IMR-90 (cell line): ENCODE data around the gene PRKCA. TPM values are rescaled to one million over a fixed set of nuclear protein-coding genes. Genes with fewer than 3 reads are reported as not detected.

Source experiments
- ATAC-seq: fragments of 200-7000 bp; cut with Tn5 transposase; 2 replicates; pipeline ENCODE4 v1.9.1; 2020; ENCODE audit warnings: low read depth, mild to moderate bottlenecking, moderate library complexity
- BruUV-seq: library from RNA; stranded (reverse); fragments of 400-500 nt; replicated peaks from 2 replicates; lab custom pipeline; 2021; lab: Mats Ljungman, UMichigan
- CTCF ChIA-PET: fragments of 300-600 bp; formaldehyde crosslinking; extraction: SDS; loops from one replicate; lab custom pipeline; 2021; ENCODE audit warnings: antibody characterized with exemption; lab: Yijun Ruan, JAX
- POLR2A ChIA-PET: fragments of 300-600 bp; sonication (Branson Sonifier 250); formaldehyde crosslinking; loops from one replicate; lab custom pipeline; 2022; ENCODE audit warnings: antibody characterized with exemption; ENCODE audit not compliant: unreplicated experiment; lab: Charles Lee
- DNase-seq: peaks from one replicate; pipeline ENCODE4 v3.0.0; 2013
- H2AFZ ChIP-seq: replicated peaks from 2 replicates; pipeline ENCODE3; 2013; ENCODE audit warnings: low read length, mild to moderate bottlenecking; ENCODE audit not compliant: poor library complexity
- H2AK5ac ChIP-seq: 2 replicates; pipeline ENCODE4 v1.6.1; 2013; ENCODE audit warnings: low read depth, low read length, inconsistent platforms
- H2AK9ac ChIP-seq: replicated peaks from 2 replicates; pipeline ENCODE3; 2013; ENCODE audit warnings: mild to moderate bottlenecking, low read depth, low read length, moderate library complexity; ENCODE audit not compliant: poor library complexity
- H2BK120ac ChIP-seq: 2 replicates; pipeline ENCODE4 v1.6.1; 2013; ENCODE audit warnings: low read depth, low read length, inconsistent platforms
- H2BK15ac ChIP-seq: 3 replicates; pipeline ENCODE4 v1.6.1; 2013; ENCODE audit warnings: low read depth, low read length, inconsistent platforms
- H2BK20ac ChIP-seq: 2 replicates; pipeline ENCODE4 v1.6.1; 2013; ENCODE audit warnings: low read depth, mild to moderate bottlenecking, inconsistent platforms, low read length, moderate library complexity
- H2BK5ac ChIP-seq: 2 replicates; pipeline ENCODE4 v1.6.1; 2013; ENCODE audit warnings: mild to moderate bottlenecking, low read depth, low read length, inconsistent platforms; ENCODE audit not compliant: poor library complexity, severe bottlenecking
- H3K14ac ChIP-seq: replicated peaks from 2 replicates; pipeline ENCODE4 v1.6.1; 2013; ENCODE audit warnings: low read depth, low read length, inconsistent platforms
- H3K18ac ChIP-seq: 2 replicates; pipeline ENCODE4 v1.6.1; 2013; ENCODE audit warnings: low read depth, low read length, control low read depth
- H3K23ac ChIP-seq: 2 replicates; pipeline ENCODE4 v1.6.1; 2013; ENCODE audit warnings: low read depth, low read length, inconsistent platforms
- H3K27ac ChIP-seq: 2 replicates; pipeline ENCODE4 v1.5.1; 2013; ENCODE audit warnings: mild to moderate bottlenecking, control low read depth, low read length; ENCODE audit not compliant: insufficient read depth
- H3K27me3 ChIP-seq: 2 replicates; pipeline ENCODE4 v1.6.1; 2013; ENCODE audit warnings: low read length; ENCODE audit not compliant: control insufficient read depth, insufficient read depth
- H3K36me3 ChIP-seq: 2 replicates; pipeline ENCODE4 v1.6.1; 2013; ENCODE audit warnings: low read length, mixed read lengths; ENCODE audit not compliant: control insufficient read depth, insufficient read depth
- H3K4ac ChIP-seq: 2 replicates; pipeline ENCODE4 v1.6.1; 2013; ENCODE audit warnings: low read depth, low read length, inconsistent platforms
- H3K4me1 ChIP-seq: 2 replicates; pipeline ENCODE4 v1.6.1; 2013; ENCODE audit warnings: low read length, mixed read lengths; ENCODE audit not compliant: control insufficient read depth, insufficient read depth
- H3K4me2 ChIP-seq: 2 replicates; pipeline ENCODE4 v1.6.1; 2013; ENCODE audit warnings: low read depth, mild to moderate bottlenecking, control low read depth, low read length, moderate library complexity
- H3K4me3 ChIP-seq: 2 replicates; pipeline ENCODE4 v1.5.1; 2013; ENCODE audit warnings: low read depth, mild to moderate bottlenecking, control low read depth, low read length, moderate library complexity; ENCODE audit not compliant: insufficient read depth
- H3K56ac ChIP-seq: 2 replicates; pipeline ENCODE4 v1.6.1; 2013; ENCODE audit warnings: low read length, inconsistent platforms; ENCODE audit not compliant: insufficient read depth; ENCODE audit errors: extremely low read depth
- H3K79me1 ChIP-seq, 2 experiments: 2 replicates each; pipeline ENCODE4 v1.6.1; 2013; ENCODE audit warnings: low read length in 2 of 2, inconsistent platforms in 1 of 2, low read depth in 1 of 2
- H3K9ac ChIP-seq: 2 replicates; pipeline ENCODE4 v1.6.1; 2013; ENCODE audit warnings: low read depth, low read length, control low read depth
- H3K9me1 ChIP-seq: 2 replicates; pipeline ENCODE4 v1.6.1; 2013; ENCODE audit warnings: low read length, inconsistent platforms; ENCODE audit not compliant: insufficient read depth
- H3K9me3 ChIP-seq: 2 replicates; pipeline ENCODE4 v1.6.1; 2013; ENCODE audit warnings: low read length; ENCODE audit not compliant: control insufficient read depth, insufficient read depth
- H4K20me1 ChIP-seq: 2 replicates; pipeline ENCODE4 v1.6.1; 2013; ENCODE audit warnings: low read length, inconsistent platforms; ENCODE audit not compliant: insufficient read depth
- H4K5ac ChIP-seq: 2 replicates; pipeline ENCODE4 v1.6.1; 2013; ENCODE audit warnings: mild to moderate bottlenecking, low read depth, low read length, control low read depth
- H4K8ac ChIP-seq, 2 experiments: 2 replicates each; pipeline ENCODE4 v1.6.1; 2013; ENCODE audit warnings: low read depth in 2 of 2, low read length in 2 of 2, control low read depth in 1 of 2, inconsistent platforms in 1 of 2
- H4K91ac ChIP-seq: 2 replicates; pipeline ENCODE4 v1.6.1; 2013; ENCODE audit warnings: low read depth, low read length, inconsistent platforms; ENCODE audit not compliant: insufficient read depth
- CTCF ChIP-seq: conservative IDR thresholded peaks from 2 replicates; pipeline ENCODE4 v1.5.1; 2012; ENCODE audit warnings: mild to moderate bottlenecking, low read depth, low read length, improper control_type of control experiment
- POLR2A ChIP-seq: IDR thresholded peaks from 2 replicates; pipeline ENCODE4 v1.6.1; 2012; ENCODE audit warnings: mild to moderate bottlenecking, low read depth, low read length
- WGBS, 2 experiments: methylation state at CpG; one replicate each; pipeline versions ENCODE4 v1.1.5 to v1.1.7; 2013; ENCODE audit warnings: missing lambda C conversion rate in 2 of 2; ENCODE audit not compliant: insufficient read length in 1 of 2; ENCODE audit errors: extremely low coverage in 2 of 2; 5-methylcytosine and 5-hydroxymethylcytosine counted together
- dilution Hi-C: fragments of 300-500 bp; cut with HindIII; formaldehyde crosslinking; loops from one replicate; pipeline ENCODE4 v1.14.3; 2018; ENCODE audit warnings: low sequenced_read_pairs; ENCODE audit not compliant: unreplicated experiment
- in situ Hi-C: fragments of 300-500 bp; cut with MboI; formaldehyde crosslinking; loops from 3 replicates; pipeline ENCODE4 v1.14.3; 2019; ENCODE audit warnings: low sequenced_read_pairs, inconsistent platforms, mixed read lengths
- intact Hi-C: fragments of 100-400 bp; cut with micrococcal nuclease; formaldehyde crosslinking; loops from 2 replicates; pipeline ENCODE4 v1.10.0; 2022
- polyA plus RNA-seq, 3 experiments: library from polyadenylated mRNA; depleted of rRNA; stranded (reverse); fragments of >200 nt; gene quantifications; 2 replicates each; pipeline ENCODE4 v1.2.3, GENCODE V29; 2012; ENCODE audit warnings: low replicate concordance in 1 of 3
- total RNA-seq: library from RNA; depleted of rRNA; stranded (reverse); fragments of >200 nt; gene quantifications from 2 replicates; pipeline ENCODE4 v1.2.3, GENCODE V29; 2012

The PRKCA gene
- total and polyA plus RNA-seq, 2 of the 4 experiments (the other 2 are of a cell fraction), result 31.0 to 46.0 TPM

DNA sequence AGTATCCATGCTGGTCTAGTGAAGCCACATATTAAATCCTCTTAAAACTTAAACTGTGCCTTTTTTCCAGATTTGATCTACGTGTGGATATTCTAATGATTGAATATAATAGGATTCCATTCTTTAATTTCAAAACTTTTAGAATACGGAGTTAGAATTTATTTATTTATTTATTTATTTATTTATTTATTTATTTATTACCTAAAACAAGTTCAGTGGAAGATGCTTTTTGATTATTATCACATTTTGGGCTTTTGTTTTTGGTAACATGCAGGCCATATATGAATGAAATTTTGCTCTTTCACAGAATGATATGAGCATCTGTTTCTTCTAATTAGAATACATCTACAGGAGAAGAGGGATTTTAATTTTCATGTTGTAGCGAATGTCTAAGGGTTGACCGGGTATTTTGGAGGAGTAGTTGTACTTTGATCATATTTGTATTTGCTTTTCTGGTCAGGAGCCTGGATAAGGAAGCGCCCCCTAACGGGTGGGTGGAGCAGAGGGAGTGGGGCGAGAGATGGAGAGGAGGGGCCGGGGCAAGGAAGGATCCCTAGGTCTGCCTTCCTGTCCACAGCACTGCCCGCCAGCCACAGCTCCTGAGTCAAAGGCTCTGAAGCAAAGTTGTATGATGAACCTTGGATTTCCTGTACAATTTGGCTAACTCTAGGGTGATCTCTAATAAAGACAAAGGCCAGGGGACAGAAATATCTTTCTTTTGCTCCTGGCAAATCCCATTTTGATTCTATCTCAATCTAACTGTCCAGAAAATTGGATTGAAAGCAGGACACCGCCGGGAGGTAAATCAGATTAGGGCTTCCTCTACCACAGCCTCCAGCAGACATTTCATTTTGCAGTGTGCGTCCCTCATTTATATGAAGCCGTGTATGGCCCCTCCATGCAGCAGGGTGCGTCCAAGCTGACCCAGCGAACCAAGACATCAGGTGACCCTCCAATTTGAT, 149.1 kb downstream of the PRKCA start:
- H4K20me1 ChIP-seq, result peaks cover 18% of the 10 kb centered on the region
- H2BK15ac ChIP-seq, result no peak overlapping the region
- H4K8ac ChIP-seq, result no peak overlapping the region
- no peaks in the 10 kb centered on the region for H3K9me3 ChIP-seq
- H3K18ac ChIP-seq, result no peak overlapping the region
- no peak overlapping the region for H2BK20ac ChIP-seq
- 0 out of 2 replicates have a peak, but pooled peaks have one; percentile 8 for TF ChIP-seq CTCF
- no peak for TF ChIP-seq POLR2A
- no peak overlapping the region for H4K5ac ChIP-seq
- 100% methylated on average over 4 of the region's 15 CpGs; no CpG with 5 or more reads in 1 of the 2 experiments for WGBS, 2 experiments
- no peak overlapping the region for H3K9ac ChIP-seq
- no peak overlapping the region for H3K14ac ChIP-seq
- peaks cover 10% of the 10 kb centered on the region for H3K4me1 ChIP-seq
- ChIA-PET POLR2A (no interaction called here), CTCF (no interaction called here)
- intact Hi-C loops (no loop called here), in situ Hi-C loops (no loop called here), dilution Hi-C loops (no loop called here)
- H3K4me3 ChIP-seq, result no peak overlapping the region
- H2BK120ac ChIP-seq, result no peak overlapping the region
- 0 out of 2 replicates have a peak, but pooled peaks cover 1% of the 10 kb centered on the region for H3K36me3 ChIP-seq
- H3K9me1 ChIP-seq, result peaks cover 9% of the 10 kb centered on the region
- no peak overlapping the region for H2AK5ac ChIP-seq
- no peak overlapping the region for H2AK9ac ChIP-seq
- no peak overlapping the region for H3K56ac ChIP-seq
- DNase-seq (no peak), ATAC-seq (no peak)
- H3K27me3 ChIP-seq, result no peaks in the 10 kb centered on the region
- no peak overlapping the region for H3K4me2 ChIP-seq
- no peak overlapping the region for H2BK5ac ChIP-seq
- no TSS peak for BruUV-seq
- no peak overlapping the region for H3K23ac ChIP-seq
- H2AFZ ChIP-seq, result no peak overlapping the region
- H3K27ac ChIP-seq, result no peak overlapping the region
- no peak overlapping the region for H4K91ac ChIP-seq
- H3K4ac ChIP-seq, result no peak overlapping the region
- H3K79me1 ChIP-seq, result peaks cover 75 to 90% of the 10 kb centered on the region in 2 experiments
